NCI-H446 (cell line): ENCODE results near the gene CBX7.
"Not testable (repeated sequence)": the region's sequence is repeated elsewhere in the genome, so short reads cannot be mapped to it uniquely, and the experiment has no call there.

Source experiments
- DNase-seq, 2 experiments: peaks; one replicate each; lab custom pipeline; 2025; lab: John Stamatoyannopoulos, UW

Gene CBX7

GRCh38 chr22:39174498-39175352 lies 22.2 kb upstream of the CBX7 start:
- peak in 1 of 2 experiments; percentile 30 for DNase-seq

- DNase-seq = no peak
Measured at GRCh38 chr22:39173787-39174497, 21.5 kb upstream of the CBX7 start.

GRCh38 chr22:39173050-39173706 lies 20.7 kb upstream of the CBX7 start:
- no peak for DNase-seq

- not testable (repeated sequence) for DNase-seq
Measured at GRCh38 chr22:39172265-39173049, 20.0 kb upstream of the CBX7 start.

GRCh38 chr22:39171623-39172264 lies 19.3 kb upstream of the CBX7 start:
- no peak for DNase-seq

GRCh38 chr22:39170825-39171622 lies 18.5 kb upstream of the CBX7 start:
- DNase-seq = peak; percentile 9 to 80

- DNase-seq = no peak
Measured at GRCh38 chr22:39169797-39170466, 17.5 kb upstream of the CBX7 start.

- no peak for DNase-seq
Measured at GRCh38 chr22:39166547-39166946, 14.1 kb upstream of the CBX7 start.

- not testable (repeated sequence) for DNase-seq
Measured at GRCh38 chr22:39156093-39156492, 3.6 kb upstream of the CBX7 start.

GRCh38 chr22:39155421-39155820 lies 2.9 kb upstream of the CBX7 start:
- DNase-seq = no peak

- DNase-seq = no peak
Measured at GRCh38 chr22:39153220-39153717, 789 bp upstream of the CBX7 start.

- no peak for DNase-seq
Measured at GRCh38 chr22:39152024-39152510, 413 bp downstream of the CBX7 start.

- DNase-seq = no peak
Measured at GRCh38 chr22:39151329-39151975, 1.0 kb downstream of the CBX7 start.

GRCh38 chr22:39150848-39151215 lies 1.6 kb downstream of the CBX7 start:
- no peak for DNase-seq

- no peak for DNase-seq
Measured at GRCh38 chr22:39149915-39150847, 2.3 kb downstream of the CBX7 start.

- no peak for DNase-seq
Measured at GRCh38 chr22:39148727-39149535, 3.5 kb downstream of the CBX7 start.
